ENCODE results near the gene ACBD4. TPM values are rescaled to one million over a fixed set of nuclear protein-coding genes. Genes with fewer than 3 reads are reported as not detected.

ACBD4 gene
- polyA plus RNA-seq, 1 donor from 2014 or later, result 3.1 TPM

DNA sequence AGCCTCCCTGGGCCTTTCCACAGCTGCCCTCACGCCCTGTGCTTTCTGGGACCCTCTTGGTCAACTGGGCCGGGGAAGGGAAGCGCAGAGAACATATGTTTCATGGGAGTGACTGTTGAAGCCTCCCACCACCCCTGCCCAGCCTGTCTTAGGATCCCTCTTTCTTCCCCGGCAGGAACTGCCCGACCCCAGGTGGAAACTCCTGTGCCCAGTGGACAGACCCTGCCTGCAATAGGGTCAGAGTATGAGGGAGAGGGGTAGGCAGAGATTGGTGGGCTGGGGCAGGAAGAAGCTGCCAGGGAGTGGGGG is 36.7 kb downstream of the ACBD4 start:
- Histone ChIP-seq H3K79me2 (replicated peaks; ENCODE audit: insufficient read depth, low read length) (no peaks in the 10 kb centered on the region), H3K9me3 (ENCODE audit: low read length) (no peaks in the 10 kb centered on the region), H3K4me3 (ENCODE audit: low read length) (no peak overlapping the region), H3K9me2 (ENCODE audit: insufficient read depth, low read length) (no peaks in the 10 kb centered on the region), H3F3A (ENCODE audit: insufficient read depth, low read length, poor library complexity, severe bottlenecking) (no peaks in the 10 kb centered on the region), H3K36me3 (ENCODE audit: insufficient read depth, low read length) (no peaks in the 10 kb centered on the region), H3K9ac (ENCODE audit: low read length) (no peak overlapping the region), H3K27ac (ENCODE audit: low read length) (no peak overlapping the region), H2AFZ (ENCODE audit: low read depth, low read length) (no peak overlapping the region), H3K4me2 (ENCODE audit: low read length) (no peak overlapping the region), H3K27me3 (ENCODE audit: insufficient read depth, low read depth, low read length) (no peaks in the 10 kb centered on the region), H4K20me1 (ENCODE audit: insufficient read depth) (no peaks in the 10 kb centered on the region)
- no peak for TF ChIP-seq EP300 (conservative IDR thresholded peaks at IDR 0.05; ENCODE audit: poor library complexity, severe bottlenecking)
- TF ChIP-seq TAF1 (IDR thresholded peaks at IDR 0.05; ENCODE audit: low read depth), result no peak

DNA sequence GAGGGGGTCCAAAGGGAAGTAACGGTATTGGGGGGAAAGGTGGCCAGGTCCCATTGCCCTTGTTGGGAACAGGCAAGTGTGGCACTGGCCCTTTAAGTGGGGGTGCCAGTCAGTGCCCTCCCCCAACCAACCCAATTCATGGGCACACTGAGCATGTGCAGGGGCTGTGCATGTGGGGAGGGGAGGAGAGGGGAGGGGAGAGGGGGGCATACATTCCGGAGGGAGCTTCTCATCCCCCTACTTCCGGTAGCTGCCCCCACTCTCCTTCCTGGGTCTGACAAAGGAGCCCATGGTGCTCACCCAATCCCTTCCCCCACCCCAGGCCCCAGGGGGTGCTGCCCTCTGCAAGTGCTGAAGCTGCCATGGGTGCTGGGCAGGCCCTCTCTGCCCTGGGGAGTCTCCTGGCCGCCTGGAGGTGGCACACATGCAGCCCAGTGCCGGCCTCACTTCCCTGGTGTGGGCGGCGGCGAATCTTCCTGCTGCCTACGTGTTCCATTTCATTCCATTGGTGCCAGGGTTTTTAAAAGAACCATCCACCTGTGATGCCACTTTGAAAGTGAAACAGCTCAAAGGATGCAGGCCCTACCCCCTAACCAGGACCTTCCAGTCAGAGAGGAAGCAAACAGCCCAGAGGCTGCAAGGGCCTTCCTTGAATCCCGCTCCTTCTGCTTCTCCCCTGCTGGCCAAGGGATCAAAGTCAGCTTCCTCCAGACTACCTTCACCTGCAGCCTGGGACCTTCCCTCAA is 37.2 kb downstream of the ACBD4 start:
- no peaks in the 10 kb centered on the region for H3K9me3 ChIP-seq (ENCODE audit: low read length)
- peak overlapping the region; percentile 45 for H2AFZ ChIP-seq (ENCODE audit: low read depth, low read length)
- H3K4me3 ChIP-seq (ENCODE audit: low read length), result peak overlapping the region; percentile 25
- H3K9ac ChIP-seq (ENCODE audit: low read length), result peak overlapping the region; percentile 41
- no peak overlapping the region for H3K27ac ChIP-seq (ENCODE audit: low read length)
- H3K9me2 ChIP-seq (ENCODE audit: insufficient read depth, low read length), result no peaks in the 10 kb centered on the region
- H3K27me3 ChIP-seq (ENCODE audit: insufficient read depth, low read depth, low read length), result no peaks in the 10 kb centered on the region
- H3K4me2 ChIP-seq (ENCODE audit: low read length), result no peak overlapping the region
- TF ChIP-seq EZH2 (IDR thresholded peaks at IDR 0.05; ENCODE audit: borderline replicate concordance, insufficient read depth, low read length, poor library complexity, severe bottlenecking) (no peak), RAD21 (conservative IDR thresholded peaks at IDR 0.05) (no peak), TAF1 (IDR thresholded peaks at IDR 0.05; ENCODE audit: low read depth) (no peak), POLR2AphosphoS5 (IDR thresholded peaks at IDR 0.05) (no peak), CTCF (IDR thresholded peaks at IDR 0.05; ENCODE audit: poor library complexity, severe bottlenecking) (no peak), MXI1 (conservative IDR thresholded peaks at IDR 0.05; ENCODE audit: poor library complexity, severe bottlenecking) (no peak), EP300 (conservative IDR thresholded peaks at IDR 0.05; ENCODE audit: poor library complexity, severe bottlenecking) (no peak), SMC3 (conservative IDR thresholded peaks at IDR 0.05; ENCODE audit: poor library complexity) (no peak), REST (IDR thresholded peaks at IDR 0.05; ENCODE audit: borderline replicate concordance) (no peak)
- H3K79me2 ChIP-seq (replicated peaks; ENCODE audit: insufficient read depth, low read length), result no peaks in the 10 kb centered on the region
- no peaks in the 10 kb centered on the region for H3K36me3 ChIP-seq (ENCODE audit: insufficient read depth, low read length)
- no peaks in the 10 kb centered on the region for H3F3A ChIP-seq (ENCODE audit: insufficient read depth, low read length, poor library complexity, severe bottlenecking)
- no peaks in the 10 kb centered on the region for H4K20me1 ChIP-seq (ENCODE audit: insufficient read depth)

Data from neural cell (in vitro differentiated cells).